ENCODE measurements around the gene ATAD3B. TPM values are rescaled to one million over a fixed set of nuclear protein-coding genes. Genes with fewer than 3 reads are reported as not detected.
"Not testable (repeated sequence)": the region's sequence is repeated elsewhere in the genome, so short reads cannot be mapped to it uniquely, and the experiment has no call there.

The ATAD3B gene
- polyA plus RNA-seq, 1 donor, result 21.8 TPM

- WGBS (ENCODE audit: insufficient coverage, low lambda C conversion rate), result no CpG with 5 or more reads among the region's 26 CpGs
These were observed 19.7 kb upstream of the ATAD3B start for GRCh38 chr1:1451696-1452364.

GRCh38 chr1:1452365-1452739, 19.2 kb upstream of the ATAD3B start:
- DNase-seq, result not testable (repeated sequence)
- whole genome bisulfite sequencing (ENCODE audit: insufficient coverage, low lambda C conversion rate), result no CpG with 5 or more reads among the region's 8 CpGs

More at GRCh38 chr1:1451696-1452364, 19.7 kb upstream of the ATAD3B start:
- no peaks in the 10 kb centered on the region for H3K36me3 ChIP-seq (ENCODE audit: control insufficient read depth, insufficient read depth, low read length)
- H3K27me3 ChIP-seq (ENCODE audit: control insufficient read depth, insufficient read depth, low read length), result no peaks in the 10 kb centered on the region
- DNase-seq, result no peak
- H3K4me3 ChIP-seq (ENCODE audit: low read length), result no peak overlapping the region
- no peaks in the 10 kb centered on the region for H3K4me1 ChIP-seq (ENCODE audit: control insufficient read depth, insufficient read depth, low read length)
- no peak overlapping the region for H3K27ac ChIP-seq (ENCODE audit: low read length)
- no peaks in the 10 kb centered on the region for H3K9me3 ChIP-seq (ENCODE audit: control insufficient read depth, low read depth, low read length)

GRCh38 chr1:1452882-1453281, 18.7 kb upstream of the ATAD3B start:
- H3K36me3 ChIP-seq (ENCODE audit: control insufficient read depth, insufficient read depth, low read length), result no peaks in the 10 kb centered on the region
- H3K4me1 ChIP-seq (ENCODE audit: control insufficient read depth, insufficient read depth, low read length), result no peaks in the 10 kb centered on the region
- H3K27ac ChIP-seq (ENCODE audit: low read length), result no peak overlapping the region
- H3K4me3 ChIP-seq (ENCODE audit: low read length), result no peak overlapping the region
- whole genome bisulfite sequencing (ENCODE audit: insufficient coverage, low lambda C conversion rate), result no CpG with 5 or more reads among the region's 16 CpGs
- no peak for DNase-seq
- no peaks in the 10 kb centered on the region for H3K27me3 ChIP-seq (ENCODE audit: control insufficient read depth, insufficient read depth, low read length)
- H3K9me3 ChIP-seq (ENCODE audit: control insufficient read depth, low read depth, low read length), result no peaks in the 10 kb centered on the region

More at GRCh38 chr1:1452365-1452739, 19.2 kb upstream of the ATAD3B start:
- H3K4me3 ChIP-seq (ENCODE audit: low read length); H3K27ac ChIP-seq (ENCODE audit: low read length); H3K27me3 ChIP-seq (ENCODE audit: control insufficient read depth, insufficient read depth, low read length); H3K36me3 ChIP-seq (ENCODE audit: control insufficient read depth, insufficient read depth, low read length); H3K9me3 ChIP-seq (ENCODE audit: control insufficient read depth, low read depth, low read length); H3K4me1 ChIP-seq (ENCODE audit: control insufficient read depth, insufficient read depth, low read length): not testable (repeated sequence)

- DNase-seq; H3K9me3 ChIP-seq (ENCODE audit: control insufficient read depth, low read depth, low read length); H3K27ac ChIP-seq (ENCODE audit: low read length); H3K4me3 ChIP-seq (ENCODE audit: low read length); H3K4me1 ChIP-seq (ENCODE audit: control insufficient read depth, insufficient read depth, low read length); H3K36me3 ChIP-seq (ENCODE audit: control insufficient read depth, insufficient read depth, low read length); H3K27me3 ChIP-seq (ENCODE audit: control insufficient read depth, insufficient read depth, low read length): not testable (repeated sequence)
- WGBS (ENCODE audit: insufficient coverage, low lambda C conversion rate), result no CpG with 5 or more reads among the region's 41 CpGs
These were observed 17.1 kb upstream of the ATAD3B start for GRCh38 chr1:1454286-1455056.

GRCh38 chr1:1455366-1455884, 16.1 kb upstream of the ATAD3B start:
- Histone ChIP-seq H3K27ac (ENCODE audit: low read length) (no peak overlapping the region), H3K9me3 (ENCODE audit: control insufficient read depth, low read depth, low read length) (no peaks in the 10 kb centered on the region), H3K27me3 (ENCODE audit: control insufficient read depth, insufficient read depth, low read length) (no peaks in the 10 kb centered on the region), H3K36me3 (ENCODE audit: control insufficient read depth, insufficient read depth, low read length) (no peaks in the 10 kb centered on the region), H3K4me3 (ENCODE audit: low read length) (no peak overlapping the region), H3K4me1 (ENCODE audit: control insufficient read depth, insufficient read depth, low read length) (no peaks in the 10 kb centered on the region)
- DNase-seq, result no peak
- no CpG with 5 or more reads among the region's 30 CpGs for WGBS (ENCODE audit: insufficient coverage, low lambda C conversion rate)

- not testable (repeated sequence) for H3K27ac ChIP-seq (ENCODE audit: low read length); H3K4me1 ChIP-seq (ENCODE audit: control insufficient read depth, insufficient read depth, low read length)
- WGBS (ENCODE audit: insufficient coverage, low lambda C conversion rate), result no CpG with 5 or more reads among the region's 15 CpGs
These were observed 15.6 kb upstream of the ATAD3B start for GRCh38 chr1:1455934-1456333.

GRCh38 chr1:1456683-1457255, 14.8 kb upstream of the ATAD3B start:
- H3K4me3 ChIP-seq (ENCODE audit: low read length); H3K36me3 ChIP-seq (ENCODE audit: control insufficient read depth, insufficient read depth, low read length); H3K9me3 ChIP-seq (ENCODE audit: control insufficient read depth, low read depth, low read length); H3K4me1 ChIP-seq (ENCODE audit: control insufficient read depth, insufficient read depth, low read length); DNase-seq; H3K27me3 ChIP-seq (ENCODE audit: control insufficient read depth, insufficient read depth, low read length); H3K27ac ChIP-seq (ENCODE audit: low read length): not testable (repeated sequence)
- WGBS (ENCODE audit: insufficient coverage, low lambda C conversion rate), result no CpG with 5 or more reads among the region's 22 CpGs

More at GRCh38 chr1:1455934-1456333, 15.6 kb upstream of the ATAD3B start:
- H3K9me3 ChIP-seq (ENCODE audit: control insufficient read depth, low read depth, low read length); DNase-seq; H3K4me3 ChIP-seq (ENCODE audit: low read length); H3K36me3 ChIP-seq (ENCODE audit: control insufficient read depth, insufficient read depth, low read length); H3K27me3 ChIP-seq (ENCODE audit: control insufficient read depth, insufficient read depth, low read length): not testable (repeated sequence)

- H3K27me3 ChIP-seq (ENCODE audit: control insufficient read depth, insufficient read depth, low read length); H3K4me1 ChIP-seq (ENCODE audit: control insufficient read depth, insufficient read depth, low read length); H3K9me3 ChIP-seq (ENCODE audit: control insufficient read depth, low read depth, low read length); H3K36me3 ChIP-seq (ENCODE audit: control insufficient read depth, insufficient read depth, low read length); DNase-seq; H3K27ac ChIP-seq (ENCODE audit: low read length); H3K4me3 ChIP-seq (ENCODE audit: low read length): not testable (repeated sequence)
- WGBS (ENCODE audit: insufficient coverage, low lambda C conversion rate), result no CpG with 5 or more reads among the region's 19 CpGs
These were observed 12.4 kb upstream of the ATAD3B start for GRCh38 chr1:1459156-1459555.

GRCh38 chr1:1459711-1460110, 11.9 kb upstream of the ATAD3B start:
- not testable (repeated sequence) for DNase-seq; H3K27ac ChIP-seq (ENCODE audit: low read length); H3K4me1 ChIP-seq (ENCODE audit: control insufficient read depth, insufficient read depth, low read length); H3K36me3 ChIP-seq (ENCODE audit: control insufficient read depth, insufficient read depth, low read length); H3K4me3 ChIP-seq (ENCODE audit: low read length); H3K27me3 ChIP-seq (ENCODE audit: control insufficient read depth, insufficient read depth, low read length); H3K9me3 ChIP-seq (ENCODE audit: control insufficient read depth, low read depth, low read length)
- no CpG with 5 or more reads among the region's 14 CpGs for WGBS (ENCODE audit: insufficient coverage, low lambda C conversion rate)

- Histone ChIP-seq H3K4me3 (ENCODE audit: low read length) (no peak overlapping the region), H3K9me3 (ENCODE audit: control insufficient read depth, low read depth, low read length) (no peaks in the 10 kb centered on the region), H3K36me3 (ENCODE audit: control insufficient read depth, insufficient read depth, low read length) (no peaks in the 10 kb centered on the region), H3K4me1 (ENCODE audit: control insufficient read depth, insufficient read depth, low read length) (peaks cover 2% of the 10 kb centered on the region), H3K27ac (ENCODE audit: low read length) (no peak overlapping the region), H3K27me3 (ENCODE audit: control insufficient read depth, insufficient read depth, low read length) (no peaks in the 10 kb centered on the region)
- WGBS (ENCODE audit: insufficient coverage, low lambda C conversion rate), result 73% methylated on average over 3 of the region's 27 CpGs
- DNase-seq, result no peak
These were observed 10.9 kb upstream of the ATAD3B start for GRCh38 chr1:1460540-1461130.
